PC-3 (cell line): ENCODE data around the gene VTA1. TPM values are rescaled to one million over a fixed set of nuclear protein-coding genes. Genes with fewer than 3 reads are reported as not detected.
A peak's percentile ranks its signal among the peaks of the same experiment; 100 is the strongest.

Experiments used
- ATAC-seq: fragments of 200-7000 bp; cut with Tn5 transposase; 2 replicates; pipeline ENCODE4 v1.9.1; 2020; ENCODE audit warnings: mild to moderate bottlenecking, moderate library complexity
- BruUV-seq: library from RNA; stranded (reverse); fragments of 400-500 nt; replicated peaks from 2 replicates; lab custom pipeline; 2021; lab: Mats Ljungman, UMichigan
- CTCF ChIA-PET: fragments of 300-600 bp; sonication (Branson Sonifier 250); formaldehyde crosslinking; loops from one replicate; lab custom pipeline; 2022; ENCODE audit warnings: antibody characterized with exemption; lab: Charles Lee
- POLR2A ChIA-PET: fragments of 300-600 bp; sonication (Branson Sonifier 250); formaldehyde crosslinking; loops from one replicate; lab custom pipeline; 2022; ENCODE audit warnings: antibody characterized with exemption; ENCODE audit not compliant: unreplicated experiment; lab: Charles Lee
- DNase-seq: peaks from one replicate; pipeline ENCODE4 v3.0.0-alpha.2; 2015
- H2AFZ ChIP-seq: fragments of 300-600 bp; sonication (generic); 2 replicates; pipeline ENCODE4 v1.6.0; 2016; ENCODE audit warnings: antibody characterized with exemption, low read length
- H3F3A ChIP-seq: fragments of 300-600 bp; sonication (generic); one replicate; pipeline ENCODE4 v1.6.0; 2017; ENCODE audit warnings: antibody characterized with exemption, low read length, control low read depth, mild to moderate bottlenecking; ENCODE audit not compliant: unreplicated experiment
- H3K27ac ChIP-seq: fragments of 300-600 bp; sonication (generic); 2 replicates; pipeline ENCODE4 v1.5.1; 2016; ENCODE audit warnings: mild to moderate bottlenecking, low read length
- H3K27me3 ChIP-seq: fragments of 300-600 bp; sonication (generic); 2 replicates; pipeline ENCODE4 v1.6.1; 2016; ENCODE audit warnings: low read length, mixed read lengths
- H3K36me3 ChIP-seq: fragments of 300-600 bp; sonication (generic); 2 replicates; pipeline ENCODE4 v1.6.1; 2016; ENCODE audit warnings: low read depth, mixed run types, low read length, mixed read lengths
- H3K4me1 ChIP-seq: fragments of 300-600 bp; sonication (generic); 2 replicates; pipeline ENCODE4 v1.5.1; 2016; ENCODE audit warnings: low read length; ENCODE audit not compliant: insufficient read depth
- H3K4me2 ChIP-seq: fragments of 300-600 bp; sonication (generic); 2 replicates; pipeline ENCODE4 v1.6.0; 2016; ENCODE audit warnings: low read length
- H3K4me3 ChIP-seq: fragments of 300-600 bp; sonication (generic); 2 replicates; pipeline ENCODE4 v1.5.1; 2016; ENCODE audit warnings: mild to moderate bottlenecking, low read length, mixed read lengths
- H3K79me2 ChIP-seq: fragments of 300-600 bp; sonication (generic); 2 replicates; pipeline ENCODE4 v1.6.1; 2017; ENCODE audit warnings: low read length, mixed read lengths
- H3K9ac ChIP-seq: fragments of 300-600 bp; sonication (generic); 2 replicates; pipeline ENCODE4 v1.6.0; 2016; ENCODE audit warnings: mild to moderate bottlenecking, low read length
- H3K9me2 ChIP-seq: fragments of 300-600 bp; sonication (generic); replicated peaks from 2 replicates; pipeline ENCODE4 v1.6.1; 2016; ENCODE audit warnings: mixed run types, low read length, mixed read lengths
- H3K9me3 ChIP-seq: fragments of 300-600 bp; sonication (generic); 2 replicates; pipeline ENCODE4 v1.6.1; 2016; ENCODE audit warnings: low read length, mixed read lengths
- H4K20me1 ChIP-seq: fragments of 300-600 bp; sonication (generic); 2 replicates; pipeline ENCODE4 v1.6.1; 2016; ENCODE audit warnings: low read length, mixed read lengths
- EZH2 ChIP-seq: fragments of 300-600 bp; sonication (generic); IDR thresholded peaks from one replicate; pipeline ENCODE4 v1.6.1; 2017; ENCODE audit warnings: antibody characterized with exemption, mild to moderate bottlenecking, low read length; ENCODE audit not compliant: unreplicated experiment
- EZH2phosphoT487 ChIP-seq: fragments of 300-600 bp; sonication (generic); IDR thresholded peaks from 2 replicates; pipeline ENCODE4 v1.6.1; 2018; ENCODE audit warnings: mild to moderate bottlenecking, antibody characterized with exemption, low read length, borderline replicate concordance
- intact Hi-C: fragments of 100-400 bp; cut with micrococcal nuclease; formaldehyde crosslinking; loops from 2 replicates; pipeline ENCODE4 v1.9.0; 2023
- total RNA-seq: library from RNA; depleted of rRNA; stranded (reverse); fragments of >200 nt; gene quantifications from 2 replicates; pipeline ENCODE4 v1.2.3, GENCODE V29; 2014
- TF ChIP-seq, protein P1 (sequence below): fragments of 300-600 bp; sonication (generic); conservative IDR thresholded peaks from 2 replicates; pipeline ENCODE4 v1.5.1; 2017; ENCODE audit warnings: antibody characterized with exemption, low read depth, mild to moderate bottlenecking, low read length

The VTA1 gene
- total RNA-seq, 1 experiment from 2014 or later: 38.6 TPM

DNA sequence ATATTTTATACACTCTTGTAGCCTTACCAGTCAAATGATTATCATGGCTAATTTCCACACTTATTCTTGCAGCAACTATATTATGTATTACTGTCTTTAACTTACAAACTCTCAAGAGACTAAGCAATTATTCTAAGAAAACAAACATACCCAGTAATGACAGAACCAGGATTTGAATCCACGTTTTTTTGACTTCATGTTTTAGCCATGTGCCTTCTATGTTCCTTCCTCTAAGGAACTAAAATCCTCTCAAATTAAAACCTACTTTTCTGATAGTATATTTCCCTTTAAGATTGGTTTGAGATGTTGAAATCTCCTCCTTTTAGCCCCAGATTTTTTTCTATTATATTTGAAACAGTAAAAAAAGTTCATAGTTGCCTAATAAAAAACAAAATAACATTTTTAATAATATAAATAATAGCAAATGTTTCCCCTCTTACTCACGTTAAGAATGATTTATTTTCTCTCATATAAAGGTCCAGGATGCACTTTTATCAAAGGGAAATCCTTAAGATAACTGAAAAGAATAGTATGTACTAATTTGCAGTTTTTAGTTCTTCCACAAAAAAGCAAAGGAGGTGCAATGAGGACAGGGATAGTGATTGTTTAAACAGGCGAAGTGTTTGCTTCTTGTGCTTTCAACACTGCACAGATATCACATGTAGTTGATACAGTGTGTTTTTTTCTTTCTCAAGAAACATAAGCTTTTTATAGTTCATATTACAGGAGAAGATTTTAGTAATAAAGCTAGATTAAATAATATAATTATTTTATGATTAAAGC is 54.0 kb downstream of the VTA1 start:
- Histone ChIP-seq H3K27ac (no peak overlapping the region), H3K9me2 (no peaks in the 10 kb centered on the region), H3K4me2 (no peak overlapping the region), H3K27me3 (no peaks in the 10 kb centered on the region), H3F3A (peaks cover 5% of the 10 kb centered on the region), H3K9me3 (no peaks in the 10 kb centered on the region), H3K4me3 (no peak overlapping the region), H3K4me1 (peaks cover 9% of the 10 kb centered on the region), H3K9ac (no peak overlapping the region), H2AFZ (no peak overlapping the region), H3K36me3 (peaks cover 13% of the 10 kb centered on the region), H4K20me1 (no peaks in the 10 kb centered on the region), H3K79me2 (peaks cover 11% of the 10 kb centered on the region; the same call in 1 of the 2 replicates)
- BruUV-seq: no TSS peak
- TF ChIP-seq EZH2 (no peak), EZH2phosphoT487 (no peak)
- TF ChIP-seq, protein P1, sequence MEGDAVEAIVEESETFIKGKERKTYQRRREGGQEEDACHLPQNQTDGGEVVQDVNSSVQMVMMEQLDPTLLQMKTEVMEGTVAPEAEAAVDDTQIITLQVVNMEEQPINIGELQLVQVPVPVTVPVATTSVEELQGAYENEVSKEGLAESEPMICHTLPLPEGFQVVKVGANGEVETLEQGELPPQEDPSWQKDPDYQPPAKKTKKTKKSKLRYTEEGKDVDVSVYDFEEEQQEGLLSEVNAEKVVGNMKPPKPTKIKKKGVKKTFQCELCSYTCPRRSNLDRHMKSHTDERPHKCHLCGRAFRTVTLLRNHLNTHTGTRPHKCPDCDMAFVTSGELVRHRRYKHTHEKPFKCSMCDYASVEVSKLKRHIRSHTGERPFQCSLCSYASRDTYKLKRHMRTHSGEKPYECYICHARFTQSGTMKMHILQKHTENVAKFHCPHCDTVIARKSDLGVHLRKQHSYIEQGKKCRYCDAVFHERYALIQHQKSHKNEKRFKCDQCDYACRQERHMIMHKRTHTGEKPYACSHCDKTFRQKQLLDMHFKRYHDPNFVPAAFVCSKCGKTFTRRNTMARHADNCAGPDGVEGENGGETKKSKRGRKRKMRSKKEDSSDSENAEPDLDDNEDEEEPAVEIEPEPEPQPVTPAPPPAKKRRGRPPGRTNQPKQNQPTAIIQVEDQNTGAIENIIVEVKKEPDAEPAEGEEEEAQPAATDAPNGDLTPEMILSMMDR: no peak
- ATAC-seq (no peak), DNase-seq (no peak)
- POLR2A ChIA-PET: no interaction called here
- CTCF ChIA-PET: no interaction called here
- intact Hi-C loops: no loop called here

DNA sequence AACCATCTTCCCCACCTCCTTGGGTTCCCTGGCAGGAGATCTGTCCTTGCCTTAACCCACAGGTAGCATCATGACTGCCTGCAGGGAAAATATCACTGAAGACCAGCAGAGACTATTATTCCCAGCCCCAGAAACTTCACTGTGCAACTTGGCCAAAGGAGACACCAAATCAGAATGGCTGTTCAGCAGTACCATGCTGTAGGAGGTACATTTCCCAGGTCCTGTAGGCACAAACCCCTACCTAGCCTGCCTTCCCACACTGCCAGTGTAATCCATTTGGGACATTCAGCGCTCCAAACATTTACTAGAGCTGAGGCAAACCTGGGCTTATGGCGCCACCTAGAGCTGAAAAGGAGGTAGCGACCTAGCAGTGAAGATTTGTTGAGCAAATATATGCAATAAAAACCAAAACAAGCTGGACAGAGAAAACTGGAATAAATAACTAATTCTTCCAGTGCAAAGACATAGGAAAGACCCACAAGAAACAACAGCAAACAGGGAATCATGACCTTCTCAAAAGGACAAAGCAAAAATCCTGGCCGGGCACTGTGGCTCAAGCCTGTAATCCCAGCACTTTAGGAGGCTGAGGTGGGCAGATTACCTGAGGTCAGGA is 60.3 kb downstream of the VTA1 start:
- Histone ChIP-seq H2AFZ (no peak overlapping the region), H3K9me3 (no peaks in the 10 kb centered on the region), H3K4me1 (no peaks in the 10 kb centered on the region), H3K9me2 (no peaks in the 10 kb centered on the region), H3K4me2 (no peak overlapping the region), H3K4me3 (no peak overlapping the region), H3K79me2 (no peaks in the 10 kb centered on the region), H3F3A (no peaks in the 10 kb centered on the region), H3K27me3 (no peaks in the 10 kb centered on the region), H3K9ac (no peak overlapping the region), H3K36me3 (peaks cover 39% of the 10 kb centered on the region), H3K27ac (no peak overlapping the region), H4K20me1 (no peaks in the 10 kb centered on the region)
- DNase-seq (peak; percentile 69), ATAC-seq (peak; percentile 79)
- POLR2A ChIA-PET: no interaction called here
- TF ChIP-seq, protein P1: peak; percentile 80
- TF ChIP-seq EZH2phosphoT487: no peak
- CTCF ChIA-PET: no interaction called here
- no TSS peak for BruUV-seq
- intact Hi-C loops: loop anchor here (1.0 to 5.0 kb wide), 3 partner anchors 51 to 180 kb away; partner anchors contain the start of genes NMBR and VTA1

DNA sequence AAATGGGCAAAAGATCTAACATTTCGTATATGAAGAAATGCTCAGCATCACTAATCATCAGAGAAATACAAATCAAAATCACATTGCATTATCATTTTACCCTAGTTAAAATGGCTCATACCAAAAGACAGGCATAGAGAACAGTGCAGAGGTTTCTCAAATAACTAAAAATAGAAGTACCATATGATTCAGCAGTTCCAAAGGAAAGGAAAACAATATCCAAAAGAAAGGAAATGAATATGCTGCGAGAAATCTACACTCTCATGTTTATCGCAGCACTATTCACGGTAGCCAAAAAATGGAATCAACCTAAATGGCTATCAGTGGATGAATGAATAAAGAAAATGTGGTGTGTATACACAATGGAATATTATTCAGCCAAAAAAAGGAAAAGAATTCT is 63.5 kb downstream of the VTA1 start:
- no peaks in the 10 kb centered on the region for H4K20me1 ChIP-seq

More for the DNA sequence above, 63.5 kb downstream of the VTA1 start:
- H3K9me2 ChIP-seq: no peaks in the 10 kb centered on the region
- no peaks in the 10 kb centered on the region for H3K4me1 ChIP-seq
- no peaks in the 10 kb centered on the region for H3K79me2 ChIP-seq
- no peak overlapping the region for H2AFZ ChIP-seq
- ChIA-PET POLR2A (no interaction called here), CTCF (no interaction called here)
- ATAC-seq (no peak), DNase-seq (no peak)
- H3K9ac ChIP-seq: no peak overlapping the region
- H3K36me3 ChIP-seq: peaks cover 48% of the 10 kb centered on the region
- no peaks in the 10 kb centered on the region for H3K27me3 ChIP-seq
- no TSS peak for BruUV-seq
- TF ChIP-seq EZH2 (no peak), EZH2phosphoT487 (no peak)
- TF ChIP-seq, protein P1: no peak
- no peak overlapping the region for H3K4me3 ChIP-seq
- H3F3A ChIP-seq: no peaks in the 10 kb centered on the region
- intact Hi-C loops: loop anchor here (10.0 kb wide), 1 partner anchor 84 kb away; no protein-coding TSS in a partner anchor
- no peaks in the 10 kb centered on the region for H3K9me3 ChIP-seq
- no peak overlapping the region for H3K4me2 ChIP-seq
- H3K27ac ChIP-seq: no peak overlapping the region
